H1 (cell line): ENCODE results near the gene P3R3URF. TPM values are rescaled to one million over a fixed set of nuclear protein-coding genes. Genes with fewer than 3 reads are reported as not detected.

Experiments
- EGR1 ChIP-seq: IDR thresholded peaks from 2 replicates; pipeline ENCODE4 v1.6.1; 2011; ENCODE audit warnings: low read depth, low read length, borderline replicate concordance
- SIRT6 ChIP-seq: IDR thresholded peaks from one replicate; pipeline ENCODE4 v1.7.1; 2012; ENCODE audit warnings: low read length, inconsistent platforms
- YY1 ChIP-seq: IDR thresholded peaks from 2 replicates; pipeline ENCODE4 v1.6.1; 2011; ENCODE audit warnings: low read depth, mild to moderate bottlenecking, low read length
- polyA plus RNA-seq, 7 experiments: library from polyadenylated mRNA; depleted of rRNA in 3 of 7; stranded (reverse) in 5 of 7; unstranded in 2 of 7; fragments of >200 nt in 5 of 7; fragments of 200-250 nt in 2 of 7; gene quantifications; 1 replicate in 5 of 7; 2 replicates in 1 of 7; 4 replicates in 1 of 7; pipeline versions ENCODE4 v1.2.1 to v1.2.3, GENCODE V29; 2011 to 2013; ENCODE audit warnings: missing spikeins in 2 of 7, mixed read lengths in 2 of 7
- total RNA-seq: library from RNA; stranded (reverse); fragmentation: NEBNext Ultra II Directional; extraction: Animal tissue kit (Norgen Biotek cat#: 25700); gene quantifications from 2 replicates; pipeline ENCODE4 v1.2.1, GENCODE V29; 2021

P3R3URF gene
- total and polyA plus RNA-seq, 2 of the 8 experiments (the other 6 are each of a cell fraction or from before 2014, with no cell fraction given): not detected

DNA sequence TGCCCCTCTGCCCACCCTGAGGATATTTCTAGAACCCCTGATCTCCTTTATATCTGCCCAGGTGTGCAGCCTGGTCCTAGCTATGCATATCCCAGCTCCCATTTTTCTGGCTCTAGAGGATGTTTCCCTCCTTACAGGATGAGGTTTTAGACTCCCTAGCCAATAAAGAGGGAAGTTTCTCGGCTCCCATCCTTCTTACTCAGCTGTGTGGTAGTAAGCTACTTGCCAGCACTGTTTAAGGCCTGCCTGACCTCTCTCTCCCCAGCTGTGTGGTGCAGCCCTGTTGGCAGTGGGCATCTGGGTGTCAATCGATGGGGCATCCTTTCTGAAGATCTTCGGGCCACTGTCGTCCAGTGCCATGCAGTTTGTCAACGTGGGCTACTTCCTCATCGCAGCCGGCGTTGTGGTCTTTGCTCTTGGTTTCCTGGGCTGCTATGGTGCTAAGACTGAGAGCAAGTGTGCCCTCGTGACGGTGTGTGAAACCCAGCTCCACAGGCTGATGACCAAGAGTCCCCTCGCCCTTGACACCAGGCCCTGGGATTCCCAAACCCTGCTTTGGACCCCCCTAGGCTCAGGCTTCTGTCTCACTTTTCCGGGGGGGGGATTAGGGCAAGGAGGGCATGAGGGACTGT is 7.8 kb upstream of the P3R3URF start (continued):
- TF ChIP-seq YY1: no peak
- no peak for TF ChIP-seq SIRT6
- no peak for TF ChIP-seq EGR1
